ENCODE measurements around the gene CIAO2A. TPM values are rescaled to one million over a fixed set of nuclear protein-coding genes. Genes with fewer than 3 reads are reported as not detected.

CIAO2A gene
- total RNA-seq, 1 experiment from 2014 or later = 171 TPM

DNA sequence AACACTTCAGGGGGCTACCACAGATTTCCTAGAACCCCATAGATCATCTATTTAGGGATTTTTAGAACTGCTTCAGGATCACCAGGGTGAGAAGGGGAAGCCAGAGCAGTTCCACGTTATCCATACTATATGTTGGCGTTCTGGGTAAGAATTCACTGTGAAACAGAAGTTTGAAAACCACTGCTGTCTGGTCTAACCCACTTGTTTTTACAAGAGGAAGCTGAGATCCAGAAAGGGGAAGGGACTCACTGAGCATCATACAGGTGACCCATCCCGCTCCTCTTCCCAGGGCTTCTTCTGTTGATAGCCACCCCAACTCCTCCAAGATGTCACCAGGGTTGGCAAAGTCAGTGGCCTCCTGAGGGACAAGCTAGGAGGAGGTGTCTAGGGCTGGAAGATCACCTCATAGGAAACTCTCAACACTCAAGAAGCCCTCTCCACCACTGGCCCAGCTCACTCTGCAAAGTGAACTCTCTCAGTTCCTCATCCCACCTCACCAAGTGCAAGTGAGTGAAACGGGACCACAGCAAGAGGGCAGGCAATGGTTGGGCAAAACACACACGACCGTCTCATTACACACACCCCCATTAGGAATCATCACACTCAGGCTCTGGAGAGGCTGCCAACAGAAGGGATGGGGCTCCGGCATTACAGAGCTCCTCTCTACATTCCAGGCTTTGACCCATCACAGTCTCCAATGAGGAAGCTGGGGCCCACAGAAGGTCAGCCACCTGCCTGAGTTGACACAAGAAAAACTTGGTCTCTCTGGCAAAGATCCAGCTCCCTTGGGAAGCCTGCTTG, 49.1 kb downstream of the CIAO2A start:
- DNase-seq (ENCODE audit: low spot score) = no peak

DNA sequence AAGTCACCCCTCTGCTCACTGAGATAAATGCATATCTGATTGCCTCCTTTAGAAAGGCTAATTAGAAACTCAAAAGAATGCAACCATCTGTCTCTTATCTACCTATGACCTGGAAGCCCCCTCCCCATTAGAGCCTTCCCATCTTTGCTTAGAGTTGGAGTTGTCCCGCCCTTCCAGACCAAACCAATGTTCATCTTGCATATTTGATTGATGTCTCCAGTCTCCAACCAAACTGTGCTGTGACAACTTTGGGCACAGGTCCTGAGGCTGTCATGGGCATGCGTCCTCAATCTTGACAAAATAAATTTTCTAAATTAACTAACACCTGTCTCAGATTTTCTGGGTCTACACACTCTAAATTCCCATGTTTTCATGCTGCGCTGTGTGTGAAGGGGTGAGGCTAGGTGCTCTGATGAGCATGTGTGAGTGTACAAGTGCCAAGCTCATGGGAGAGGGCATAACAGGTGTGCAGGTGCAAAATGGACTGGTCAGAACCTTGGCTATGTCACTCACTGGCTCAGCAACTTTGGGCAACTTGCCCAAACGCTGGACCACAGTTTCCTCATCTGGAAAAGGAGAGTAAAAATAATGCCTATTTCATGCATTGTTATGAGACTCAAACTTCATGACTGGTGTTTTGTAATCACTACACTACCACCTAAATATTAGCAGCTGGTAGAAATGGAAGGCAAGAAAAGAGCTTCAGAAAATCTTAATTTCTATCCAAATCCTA, 54.6 kb downstream of the CIAO2A start:
- DNase-seq (ENCODE audit: low spot score) = no peak

DNA sequence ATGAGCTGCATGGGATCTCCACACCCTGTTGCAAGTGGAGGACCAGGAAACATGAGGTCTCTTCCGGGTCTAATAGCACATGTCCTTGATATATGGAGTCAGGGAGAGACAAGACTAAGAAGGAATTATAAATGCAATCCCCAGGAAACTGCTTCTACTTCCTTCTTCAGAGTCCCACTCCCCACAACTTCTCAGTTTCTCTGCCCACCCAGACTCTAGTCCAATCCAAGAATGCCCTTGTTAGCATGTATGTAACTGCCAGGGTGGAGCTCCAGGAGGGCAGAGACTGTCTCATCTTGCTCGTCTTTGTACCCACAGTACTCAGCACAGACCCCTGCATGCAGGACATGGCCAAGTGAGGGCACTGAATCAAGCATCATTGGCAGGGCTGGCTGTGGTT, 55.7 kb downstream of the CIAO2A start:
- no peak for DNase-seq (ENCODE audit: low spot score)

DNA sequence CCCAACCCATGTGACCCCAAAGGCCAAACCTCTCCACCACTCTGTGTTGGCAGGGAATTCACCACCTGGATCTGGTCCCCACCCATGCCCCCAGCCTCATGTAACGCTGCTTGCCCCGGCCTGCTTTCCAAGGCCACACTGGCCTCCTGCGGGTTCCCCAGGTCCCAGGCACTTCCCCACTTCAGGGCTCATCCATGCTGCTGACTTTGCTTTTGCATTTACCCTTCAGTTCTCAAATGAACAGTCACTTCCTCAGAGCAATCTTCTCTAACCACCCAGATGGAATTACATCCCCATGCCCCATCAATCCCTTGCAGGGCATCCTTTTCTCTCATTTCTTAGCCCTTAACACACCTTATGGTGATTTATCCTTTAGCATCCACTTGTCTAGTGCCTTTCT, 56.5 kb downstream of the CIAO2A start:
- no peak for DNase-seq (ENCODE audit: low spot score)

DNA sequence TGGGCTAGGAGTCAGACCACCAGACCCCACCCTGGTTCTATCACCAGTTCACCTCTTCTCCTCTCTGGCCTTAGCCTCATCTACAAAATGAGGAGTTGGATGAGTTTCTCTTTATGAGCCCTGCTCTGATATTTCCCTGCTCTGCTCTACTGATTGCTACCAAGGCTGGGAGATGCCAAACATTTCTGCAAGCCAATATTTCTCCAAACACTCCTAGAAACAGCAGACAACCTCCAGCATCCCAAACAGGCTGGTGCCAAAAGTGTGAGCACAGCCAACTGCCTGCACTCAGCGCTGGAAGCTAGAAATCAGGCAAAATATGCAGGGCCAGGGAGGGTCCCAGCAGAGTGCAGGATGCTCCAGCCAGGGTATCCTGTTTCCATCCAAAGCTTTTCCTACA, 58.1 kb downstream of the CIAO2A start:
- no peak for DNase-seq (ENCODE audit: low spot score)

DNA sequence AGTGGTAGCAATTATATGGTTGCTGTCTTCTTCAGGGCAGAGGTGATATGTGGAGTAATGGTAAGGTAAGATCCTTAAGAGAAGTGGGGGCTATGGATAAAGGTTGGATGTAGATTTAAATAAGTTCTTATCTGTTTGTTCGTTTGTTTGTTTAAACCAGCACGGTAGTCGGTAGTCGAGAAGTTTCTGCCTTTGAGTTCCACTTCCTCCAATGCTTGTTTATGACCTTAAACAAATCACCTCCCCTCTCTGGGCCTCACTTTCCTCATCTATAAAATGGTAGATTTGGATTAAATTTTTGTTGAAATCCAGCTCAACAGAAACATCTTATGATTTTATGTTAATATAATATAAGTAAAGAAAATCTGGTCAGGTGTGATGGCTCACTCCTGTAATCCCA, 59.1 kb downstream of the CIAO2A start:
- no peak for DNase-seq (ENCODE audit: low spot score)

DNA sequence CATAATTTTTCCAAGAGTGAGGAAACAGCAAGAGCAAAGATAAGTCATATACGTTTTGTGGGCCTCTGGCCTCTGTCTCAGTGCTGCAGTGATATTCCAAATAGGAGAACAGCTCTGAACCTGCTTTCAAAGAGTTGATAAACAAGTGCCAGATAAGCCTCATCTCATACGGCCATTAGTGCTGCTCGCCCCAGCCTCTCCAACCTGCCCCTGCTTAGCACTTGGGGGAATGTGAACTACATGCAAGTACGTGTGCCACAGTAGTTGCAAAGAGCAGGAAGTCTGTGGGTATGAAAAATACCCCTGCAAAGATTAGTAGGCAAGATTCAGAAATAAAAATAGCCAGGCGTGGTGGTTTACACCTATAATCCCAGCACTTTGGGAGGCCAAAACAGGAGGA, 61.3 kb downstream of the CIAO2A start:
- no peak for DNase-seq (ENCODE audit: low spot score)

DNA sequence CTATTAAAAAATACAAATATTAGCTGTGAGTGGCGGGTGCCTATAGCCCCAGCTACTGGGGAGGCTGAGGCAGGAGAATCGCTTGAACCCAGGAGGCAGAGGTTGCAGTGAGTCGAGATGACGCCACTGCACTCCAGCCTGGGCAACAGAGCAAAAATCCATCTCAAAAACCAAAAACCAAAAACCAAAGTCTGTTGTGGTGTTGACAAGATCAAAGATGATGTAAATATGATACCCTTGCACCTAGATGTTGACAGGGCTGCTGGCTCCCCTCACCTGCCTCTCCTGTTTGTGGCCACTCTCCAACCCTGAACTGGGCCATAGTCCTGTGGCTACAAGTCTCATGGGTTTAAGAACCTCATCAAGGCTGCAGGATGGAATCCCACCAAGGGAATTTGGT, 63.5 kb downstream of the CIAO2A start:
- no peak for DNase-seq (ENCODE audit: low spot score)

DNA sequence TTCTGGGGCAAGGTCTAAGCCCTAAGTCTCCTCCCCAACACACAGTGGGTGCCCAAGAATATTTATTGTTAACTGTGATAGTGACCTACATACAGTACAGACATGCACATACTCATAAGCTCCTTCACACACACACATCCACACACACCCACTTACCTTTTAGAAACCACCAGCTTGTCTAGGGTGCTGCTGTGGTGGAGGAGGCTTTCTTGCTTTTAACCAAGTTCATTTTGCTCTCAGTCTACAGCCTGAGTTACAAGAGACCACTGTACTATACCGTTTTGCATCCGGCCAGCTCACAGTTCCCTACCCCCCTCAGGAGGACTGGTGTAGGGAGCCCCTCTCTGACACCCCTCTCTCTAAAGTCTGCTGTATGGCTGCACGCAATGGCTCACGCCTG, 64.0 kb downstream of the CIAO2A start:
- DNase-seq (ENCODE audit: low spot score) = no peak

DNA sequence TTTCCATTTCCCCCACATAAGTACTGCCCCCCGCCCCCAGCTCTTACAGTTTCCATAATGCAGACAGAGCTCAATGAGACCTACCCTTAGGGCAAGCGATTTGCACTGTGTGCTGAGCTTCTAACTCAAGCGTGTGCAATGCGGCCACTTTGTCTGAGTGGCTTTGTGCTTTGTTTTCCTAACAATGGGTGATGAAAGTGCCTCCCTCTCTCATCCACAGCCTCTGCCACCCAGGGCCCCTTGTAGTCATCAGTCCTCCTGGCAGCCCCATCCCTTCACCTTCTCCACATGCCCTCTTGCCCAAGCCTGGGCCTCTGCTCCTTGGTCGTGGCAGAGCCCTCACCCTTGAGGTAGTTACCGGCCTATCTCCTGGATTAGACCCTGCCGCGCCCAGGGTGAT, 64.5 kb downstream of the CIAO2A start:
- DNase-seq (ENCODE audit: low spot score) = no peak

DNA sequence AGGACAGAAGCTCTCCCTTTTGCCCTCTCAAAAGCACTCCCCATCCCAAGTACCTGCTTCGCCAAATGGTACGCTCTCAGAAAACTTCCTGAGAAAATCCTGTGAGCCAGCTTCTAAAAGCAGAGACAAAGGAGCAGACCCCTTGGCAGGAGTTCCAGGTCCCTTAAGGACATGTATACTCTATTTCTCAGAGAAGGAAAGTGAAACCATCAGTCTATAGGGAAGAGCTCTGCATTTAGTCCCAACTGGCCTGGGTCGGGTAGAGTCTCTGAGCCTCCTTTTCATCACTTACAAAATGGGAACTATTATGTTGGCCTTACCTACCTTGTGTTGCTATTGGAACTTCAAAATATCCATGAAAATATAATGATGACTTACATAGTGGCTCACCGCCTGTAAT, 67.0 kb downstream of the CIAO2A start:
- DNase-seq (ENCODE audit: low spot score) = no peak

DNA sequence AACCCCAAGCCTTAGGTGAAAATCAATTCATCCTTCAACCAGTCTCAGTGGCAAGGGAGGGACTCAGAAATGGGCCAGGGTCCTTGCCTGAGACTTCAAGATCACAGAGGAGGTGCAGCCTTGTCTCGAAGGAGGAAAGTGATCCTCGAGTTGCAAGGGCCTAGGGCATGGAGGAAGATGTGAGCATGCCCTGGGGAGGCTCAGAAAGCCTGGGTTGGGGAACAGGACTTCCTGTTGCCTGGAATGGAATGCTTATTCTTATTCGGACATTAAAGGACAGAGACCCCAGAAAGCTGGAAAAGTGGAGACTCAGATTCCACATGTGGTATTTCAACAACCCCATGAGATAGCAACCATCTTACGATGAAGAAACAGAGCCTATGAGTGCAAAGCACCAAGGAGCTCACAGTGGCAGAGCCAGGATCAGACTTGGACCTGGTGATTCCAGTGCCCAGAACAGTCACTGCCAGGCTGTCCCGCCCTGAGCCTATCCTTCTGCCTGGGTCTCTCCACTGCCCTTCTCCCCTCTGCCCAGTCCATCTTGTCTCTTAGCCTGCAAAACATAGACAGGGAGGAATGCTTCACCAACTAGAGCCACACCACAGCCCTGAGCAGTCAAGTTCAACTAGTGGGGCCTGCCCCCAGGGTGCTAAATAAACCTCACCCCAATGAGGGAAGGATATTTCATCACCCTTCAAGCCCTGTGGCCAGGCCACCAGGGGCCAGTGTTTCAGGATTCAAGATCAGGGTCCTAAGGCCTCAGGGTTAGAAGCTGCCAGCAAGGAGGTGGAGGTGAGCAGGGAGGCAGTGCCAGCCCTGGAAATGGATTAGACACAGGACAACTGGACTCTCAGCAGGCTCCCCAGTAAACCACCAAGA, 69.2 kb downstream of the CIAO2A start:
- DNase-seq (ENCODE audit: low spot score) = no peak

DNA sequence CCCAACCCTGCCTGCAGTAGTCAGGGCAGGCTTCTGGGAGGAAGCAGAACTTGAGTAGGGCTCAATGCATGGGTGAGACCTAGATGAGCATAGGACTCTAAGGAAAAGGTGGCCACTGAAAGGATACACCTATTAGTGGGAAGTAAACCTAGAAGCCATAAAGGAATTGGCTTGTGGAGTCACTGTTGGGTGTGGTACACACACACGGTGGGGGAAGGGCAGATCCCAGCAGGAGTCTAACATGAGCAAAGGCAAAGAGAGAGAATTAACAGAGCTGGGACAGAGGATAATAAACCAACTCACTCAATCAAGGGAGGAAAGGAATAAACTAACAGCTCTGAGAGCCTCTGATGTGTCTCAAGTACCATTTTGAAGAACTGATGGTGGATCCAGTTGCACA, 70.4 kb downstream of the CIAO2A start:
- DNase-seq (ENCODE audit: low spot score) = no peak

DNA sequence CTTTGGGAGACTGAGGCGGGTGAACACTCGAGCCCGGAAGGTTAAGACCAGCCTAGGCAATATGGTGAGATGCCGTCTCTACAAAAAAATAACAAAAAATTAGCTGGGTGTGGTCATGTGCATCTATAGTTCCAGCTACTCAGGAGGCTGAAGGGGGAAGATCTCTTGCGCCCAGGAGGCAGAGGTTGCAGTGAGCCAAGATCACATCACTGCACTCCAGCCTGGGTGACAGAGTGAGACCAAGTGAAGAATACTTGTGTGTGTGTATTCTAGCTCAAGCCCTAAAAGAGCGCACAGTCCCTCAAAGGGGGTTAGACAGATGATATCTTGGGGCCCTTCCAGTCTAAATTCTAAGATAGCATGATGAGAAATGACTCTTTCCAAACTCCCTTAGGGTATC, 71.1 kb downstream of the CIAO2A start:
- DNase-seq (ENCODE audit: low spot score) = no peak

Other genes with a start within 250 kb of the CIAO2A start
- gene DAPK2, start 47.4 kb downstream of the CIAO2A start, total RNA-seq (2014; rRNA removed; shearing (Covaris generic)) = 0.16 and 0.39 TPM in 2 replicates
- gene SNX1, start 2.1 kb upstream of the CIAO2A start, total RNA-seq (2014; rRNA removed; shearing (Covaris generic)) = 31.7 and 36.7 TPM in 2 replicates
- 0.04 TPM in 1 of 2 replicates, not detected in the other for gene SNX22, start 57.9 kb upstream of the CIAO2A start, total RNA-seq (2014; rRNA removed; shearing (Covaris generic))
- 966 and 1,104 TPM in 2 replicates for gene PPIB, start 69.2 kb upstream of the CIAO2A start, total RNA-seq (2014; rRNA removed; shearing (Covaris generic))

Data from H4 (cell line).